Suppressor macrophage (primary cell): ENCODE results near the gene C4orf36.
A peak's percentile ranks its signal among the peaks of the same experiment; 100 is the strongest.
"Not testable (repeated sequence)": the region's sequence is repeated elsewhere in the genome, so short reads cannot be mapped to it uniquely, and the experiment has no call there.

Experiments
- DNase-seq, 4 experiments: peaks; one replicate each; pipeline ENCODE4 v3.0.0-alpha.2; 2020 to 2022

Gene C4orf36

GRCh38 chr4:86917212-86918039 is 25.2 kb upstream of the C4orf36 start:
- DNase-seq, result no peak

- no peak for DNase-seq
Measured at GRCh38 chr4:86916392-86916791, 24.2 kb upstream of the C4orf36 start.

GRCh38 chr4:86910820-86911684 is 18.8 kb upstream of the C4orf36 start:
- DNase-seq, result peak in 2 of 4 experiments; percentile 32 to 45

GRCh38 chr4:86910369-86910768 is 18.1 kb upstream of the C4orf36 start:
- peak in 2 of 4 experiments; percentile 39 to 55 for DNase-seq

- peak; percentile 42 to 68 (median 62) for DNase-seq
Measured at GRCh38 chr4:86909546-86910295, 17.5 kb upstream of the C4orf36 start.

GRCh38 chr4:86908251-86908657 is 16.0 kb upstream of the C4orf36 start:
- DNase-seq, result peak; percentile 40 to 90 (median 71)

GRCh38 chr4:86901864-86902263 is 9.6 kb upstream of the C4orf36 start:
- no peak for DNase-seq

GRCh38 chr4:86898562-86898961 is 6.3 kb upstream of the C4orf36 start:
- peak in 3 of 4 experiments; percentile 19 to 40 (median 22) for DNase-seq

- no peak for DNase-seq
Measured at GRCh38 chr4:86896596-86896995, 4.4 kb upstream of the C4orf36 start.

GRCh38 chr4:86895692-86896488 is 3.7 kb upstream of the C4orf36 start:
- DNase-seq, result peak; percentile 49 to 89 (median 74)

GRCh38 chr4:86894455-86894854 is 2.2 kb upstream of the C4orf36 start:
- peak; percentile 10 to 71 (median 36) for DNase-seq

GRCh38 chr4:86893136-86893535 is 914 bp upstream of the C4orf36 start:
- no peak for DNase-seq

GRCh38 chr4:86892636-86892960 is 376 bp upstream of the C4orf36 start:
- peak in 1 of 4 experiments; percentile 14 for DNase-seq

- DNase-seq, result no peak
Measured at GRCh38 chr4:86890790-86891189, 1.4 kb downstream of the C4orf36 start.

GRCh38 chr4:86879641-86880040 is 12.6 kb downstream of the C4orf36 start:
- no peak for DNase-seq

GRCh38 chr4:86878640-86879039 is 13.6 kb downstream of the C4orf36 start:
- DNase-seq, result no peak

- DNase-seq, result no peak
Measured at GRCh38 chr4:86876894-86877685, 15.1 kb downstream of the C4orf36 start.

GRCh38 chr4:86875436-86875835 is 16.8 kb downstream of the C4orf36 start:
- not testable (repeated sequence) for DNase-seq

- no peak for DNase-seq
Measured at GRCh38 chr4:86872135-86872534, 20.1 kb downstream of the C4orf36 start.

GRCh38 chr4:86870442-86871069 is 21.7 kb downstream of the C4orf36 start:
- peak in 2 of 4 experiments; percentile 11 to 20 for DNase-seq
